HG03097 (cell line): Measurements from ENCODE around the gene ISCU.
A peak's percentile ranks its signal among the peaks of the same experiment; 100 is the strongest.

Experiments used
- ATAC-seq: cut with Tn5 transposase; IDR thresholded peaks from one replicate; pipeline ENCODE4 v1.9.1; 2021; ENCODE audit not compliant: unreplicated experiment, low FRiP score

Gene ISCU

GRCh38 chr12:108562348-108563135 lies at the start of gene ISCU:
ISCU (plus strand) TSS chr12:108562596; CDS start chr12:108562623, 27 bp downstream.
- ATAC-seq = peak; percentile 52

GRCh38 chr12:108514468-108514972 lies 47.9 kb upstream of the ISCU start:
- no peak for ATAC-seq

- peak; percentile 82 for ATAC-seq
Observed at GRCh38 chr12:108514973-108515814, 47.2 kb upstream of the ISCU start, which contains the start of gene FICD. FICD (plus strand) TSS chr12:108515277; CDS start chr12:108516973, 1,696 bp downstream.

- ATAC-seq = no peak
Observed at GRCh38 chr12:108515916-108516315, 46.5 kb upstream of the ISCU start.

GRCh38 chr12:108516511-108517275 lies 45.7 kb upstream of the ISCU start:
- ATAC-seq = no peak

GRCh38 chr12:108517288-108518100 lies 44.9 kb upstream of the ISCU start:
- no peak for ATAC-seq

GRCh38 chr12:108518101-108518715 lies 44.2 kb upstream of the ISCU start:
- no peak for ATAC-seq

- ATAC-seq = no peak
Observed at GRCh38 chr12:108518716-108519496, 43.5 kb upstream of the ISCU start.

GRCh38 chr12:108519558-108519957 lies 42.8 kb upstream of the ISCU start:
- no peak for ATAC-seq

- no peak for ATAC-seq
Observed at GRCh38 chr12:108523365-108523764, 39.0 kb upstream of the ISCU start.

- no peak for ATAC-seq
Observed at GRCh38 chr12:108525681-108526080, 36.7 kb upstream of the ISCU start.

GRCh38 chr12:108526482-108527165 lies 35.8 kb upstream of the ISCU start:
- no peak for ATAC-seq

- ATAC-seq = no peak
Observed at GRCh38 chr12:108527166-108527496, 35.3 kb upstream of the ISCU start.

GRCh38 chr12:108530161-108530560 lies 32.2 kb upstream of the ISCU start:
- ATAC-seq = no peak

GRCh38 chr12:108531929-108532848 lies 30.2 kb upstream of the ISCU start:
- no peak for ATAC-seq

- no peak for ATAC-seq
Observed at GRCh38 chr12:108538146-108538545, 24.2 kb upstream of the ISCU start.

- ATAC-seq = no peak
Observed at GRCh38 chr12:108538616-108539195, 23.7 kb upstream of the ISCU start.
